IPS-18a (cell line): ENCODE data around the gene ZCCHC7.

Source experiments
- H3K27ac ChIP-seq: one replicate; pipeline ENCODE4 v1.5.1; 2013; ENCODE audit warnings: low read length
- H3K27me3 ChIP-seq: one replicate; pipeline ENCODE4 v1.6.1; 2013; ENCODE audit warnings: mild to moderate bottlenecking, low read length; ENCODE audit not compliant: control insufficient read depth, insufficient read depth
- H3K36me3 ChIP-seq: one replicate; pipeline ENCODE4 v1.6.1; 2013; ENCODE audit warnings: low read depth, low read length; ENCODE audit not compliant: control insufficient read depth
- H3K4me1 ChIP-seq: one replicate; pipeline ENCODE4 v1.6.1; 2013; ENCODE audit warnings: low read depth, low read length; ENCODE audit not compliant: control insufficient read depth
- H3K4me3 ChIP-seq: one replicate; pipeline ENCODE4 v1.5.1; 2013; ENCODE audit warnings: low read length
- H3K9ac ChIP-seq: one replicate; pipeline ENCODE4 v1.6.1; 2013; ENCODE audit warnings: mild to moderate bottlenecking, low read length, moderate library complexity
- H3K9me3 ChIP-seq: one replicate; pipeline ENCODE4 v1.6.1; 2013; ENCODE audit warnings: low read depth, low read length; ENCODE audit not compliant: control insufficient read depth

The ZCCHC7 gene

DNA sequence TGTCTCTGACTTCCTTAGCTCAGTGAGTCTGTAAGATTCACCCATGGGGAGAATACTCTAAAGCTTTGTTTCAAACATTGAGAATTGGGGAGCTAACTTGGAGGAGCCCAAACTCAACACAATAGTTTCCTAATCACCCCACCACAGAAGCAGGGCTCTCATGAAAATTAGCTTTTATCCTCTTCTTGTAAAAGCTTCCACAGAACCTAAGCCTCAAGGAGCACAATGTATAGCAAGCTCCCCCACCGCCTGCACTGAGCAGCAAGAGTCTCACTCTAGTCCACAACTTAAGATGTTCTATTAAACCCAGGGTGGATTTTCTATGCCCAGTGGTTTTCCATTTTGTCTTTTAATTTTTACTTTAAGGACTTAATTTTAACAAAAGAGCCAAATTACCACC, 253.2 kb downstream of the ZCCHC7 start:
- H3K4me3 ChIP-seq, result no peak overlapping the region
- no peaks in the 10 kb centered on the region for H3K36me3 ChIP-seq
- H3K9ac ChIP-seq, result no peak overlapping the region
- no peaks in the 10 kb centered on the region for H3K9me3 ChIP-seq
- H3K4me1 ChIP-seq, result no peaks in the 10 kb centered on the region
- H3K27me3 ChIP-seq, result no peaks in the 10 kb centered on the region
- no peak overlapping the region for H3K27ac ChIP-seq

- Histone ChIP-seq H3K27ac (no peak overlapping the region), H3K4me3 (no peak overlapping the region)
These were observed 254.5 kb downstream of the ZCCHC7 start for GRCh38 chr9:37374892-37375291.

DNA sequence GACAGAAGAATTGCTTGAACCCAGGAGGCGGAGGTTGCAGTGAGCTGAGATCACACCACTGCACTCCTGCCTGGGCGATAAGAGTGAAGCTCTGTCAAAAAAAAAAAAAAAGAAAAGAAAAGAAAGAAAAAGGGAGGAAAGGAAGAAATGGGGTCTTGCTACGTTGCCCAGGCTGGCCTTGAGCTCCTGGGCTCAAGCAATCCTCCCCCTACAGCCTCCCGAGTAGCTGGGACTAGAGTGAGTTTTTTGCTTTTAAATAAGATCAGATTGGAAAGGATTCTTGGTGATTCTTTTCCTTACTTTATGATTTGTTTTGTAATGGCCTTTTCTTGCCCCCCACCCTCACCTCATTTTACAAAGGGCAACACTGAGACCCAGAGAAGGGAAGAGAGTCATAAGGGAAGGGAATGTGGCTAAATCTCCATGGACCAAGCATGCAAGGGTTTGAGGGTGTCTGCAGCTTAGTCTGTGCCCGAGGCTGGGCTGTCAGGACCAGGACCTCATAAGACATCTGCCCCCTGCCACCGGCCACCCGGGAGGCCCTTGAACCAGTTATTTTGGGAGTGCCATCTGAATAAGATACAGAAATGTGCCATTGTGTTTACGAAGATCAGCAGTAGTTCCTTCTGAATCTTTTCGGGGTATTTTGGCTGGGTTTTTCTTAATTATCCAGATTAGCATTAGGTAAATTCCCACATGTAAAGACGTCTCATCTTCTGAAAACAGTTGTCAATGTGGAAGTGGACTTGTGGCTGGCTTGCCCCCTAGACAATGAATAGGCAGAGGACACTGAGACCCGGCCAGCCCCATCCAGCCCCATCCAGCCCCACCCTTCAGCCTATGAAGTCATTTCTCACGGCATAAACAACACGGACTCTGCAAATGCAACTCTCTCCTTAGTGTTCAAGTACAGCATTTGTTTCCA, 257.6 kb downstream of the ZCCHC7 start:
- H3K27ac ChIP-seq, result no peak overlapping the region

More at GRCh38 chr9:37374892-37375291, 254.5 kb downstream of the ZCCHC7 start:
- Histone ChIP-seq H3K4me1 (no peaks in the 10 kb centered on the region), H3K36me3 (no peaks in the 10 kb centered on the region), H3K27me3 (no peaks in the 10 kb centered on the region), H3K9ac (no peak overlapping the region), H3K9me3 (no peaks in the 10 kb centered on the region)

DNA sequence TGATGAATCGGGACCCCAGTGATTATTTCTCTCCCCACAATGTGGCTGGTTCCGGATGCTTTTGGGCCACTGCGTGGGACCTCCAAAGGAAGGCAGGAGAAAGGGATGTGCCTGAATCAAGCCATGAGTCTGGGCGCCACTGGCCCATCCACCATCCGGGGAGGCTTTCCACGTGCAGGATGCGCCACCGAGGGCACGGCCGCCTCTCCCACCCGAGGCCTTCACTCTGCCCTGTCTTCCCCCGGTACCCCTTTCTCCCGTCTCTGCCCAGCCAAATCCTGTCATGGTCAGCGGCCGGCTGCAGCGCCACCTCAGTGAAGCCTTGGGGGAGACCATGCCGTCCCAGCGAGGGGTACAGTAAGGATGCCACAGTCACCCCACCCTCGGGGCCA, 258.2 kb downstream of the ZCCHC7 start:
- H3K27me3 ChIP-seq, result no peaks in the 10 kb centered on the region
- H3K36me3 ChIP-seq, result no peaks in the 10 kb centered on the region
- no peak overlapping the region for H3K9ac ChIP-seq
- H3K9me3 ChIP-seq, result no peaks in the 10 kb centered on the region
- H3K27ac ChIP-seq, result no peak overlapping the region
- H3K4me1 ChIP-seq, result no peaks in the 10 kb centered on the region
- H3K4me3 ChIP-seq, result no peak overlapping the region

More for the DNA sequence above, 257.6 kb downstream of the ZCCHC7 start:
- no peak overlapping the region for H3K9ac ChIP-seq
- H3K27me3 ChIP-seq, result no peaks in the 10 kb centered on the region
- no peaks in the 10 kb centered on the region for H3K9me3 ChIP-seq
- H3K4me1 ChIP-seq, result no peaks in the 10 kb centered on the region
- H3K36me3 ChIP-seq, result no peaks in the 10 kb centered on the region
- no peak overlapping the region for H3K4me3 ChIP-seq

DNA sequence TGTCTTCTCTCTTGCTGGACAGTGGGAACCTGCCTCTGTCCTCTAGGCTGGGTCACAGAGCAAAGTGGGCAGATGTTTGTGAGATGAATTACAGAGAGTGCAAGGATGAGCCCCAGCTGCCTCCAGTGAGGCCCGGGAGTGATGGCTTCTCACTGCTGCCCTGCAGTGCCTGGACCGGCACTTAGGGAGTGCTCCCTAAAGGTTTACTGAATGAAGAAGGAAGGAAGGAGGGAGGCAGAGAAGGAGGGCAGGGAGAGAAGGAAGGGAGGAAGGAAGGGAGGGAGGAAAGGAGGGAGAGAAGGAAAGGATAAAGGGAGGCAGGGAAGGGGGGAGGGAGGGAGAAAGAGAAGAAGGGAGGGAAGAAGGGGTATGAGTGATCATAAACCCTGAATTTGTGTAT, 259.5 kb downstream of the ZCCHC7 start:
- Histone ChIP-seq H3K27ac (no peak overlapping the region), H3K4me3 (no peak overlapping the region), H3K4me1 (no peaks in the 10 kb centered on the region), H3K36me3 (no peaks in the 10 kb centered on the region), H3K9me3 (no peaks in the 10 kb centered on the region), H3K27me3 (no peaks in the 10 kb centered on the region), H3K9ac (no peak overlapping the region)

DNA sequence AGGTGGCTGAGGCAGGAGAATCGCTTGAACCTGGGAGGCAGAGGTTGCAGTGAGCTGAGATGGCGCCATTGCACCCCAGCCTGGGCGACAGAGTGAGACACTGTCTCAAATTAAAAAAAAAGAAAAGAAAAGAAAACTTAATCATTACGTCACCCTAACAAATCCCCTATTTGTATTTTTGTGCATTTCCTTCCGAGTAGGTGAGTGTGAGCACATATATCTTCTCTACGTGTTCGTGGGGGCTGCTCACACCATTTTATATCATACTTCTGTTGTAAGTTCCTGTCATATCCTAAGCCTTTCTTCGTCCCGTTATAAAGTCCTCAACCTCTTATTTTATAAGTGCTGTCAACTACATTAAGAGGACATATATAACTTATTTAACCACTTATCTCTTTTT, 260.2 kb downstream of the ZCCHC7 start:
- Histone ChIP-seq H3K36me3 (no peaks in the 10 kb centered on the region), H3K27ac (no peak overlapping the region), H3K9me3 (no peaks in the 10 kb centered on the region), H3K9ac (no peak overlapping the region), H3K27me3 (no peaks in the 10 kb centered on the region), H3K4me3 (no peak overlapping the region), H3K4me1 (no peaks in the 10 kb centered on the region)

DNA sequence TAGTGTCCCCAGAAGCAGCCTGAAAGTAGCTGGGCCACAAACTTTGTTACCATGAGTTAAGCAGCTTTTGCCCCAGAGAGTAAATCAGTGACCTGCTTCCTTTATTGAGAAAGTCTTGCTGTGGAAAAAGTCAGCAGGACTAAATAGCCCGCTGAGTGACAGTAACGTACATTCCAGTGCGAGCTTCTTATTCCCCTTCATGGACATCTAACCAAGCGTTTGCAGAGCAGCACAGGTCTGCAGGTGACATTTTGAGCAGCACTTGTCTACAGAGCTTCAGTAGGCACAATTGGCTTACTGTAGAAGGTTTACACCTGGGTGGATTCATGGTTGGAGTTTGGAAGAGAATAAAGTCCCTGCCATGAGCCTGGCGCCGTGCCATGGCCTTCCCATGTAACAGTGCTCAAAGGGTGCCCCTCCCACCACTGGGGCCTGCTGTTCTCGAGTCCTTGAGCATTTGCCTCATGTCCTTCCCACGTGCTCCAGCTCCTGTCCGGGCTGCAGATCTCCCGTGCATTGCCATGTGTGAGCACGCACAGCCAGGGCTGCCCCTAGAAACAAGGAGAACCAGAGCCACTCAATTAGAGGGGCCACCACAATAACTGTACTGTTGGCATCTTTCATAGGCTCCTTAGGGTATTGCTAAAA, 260.8 kb downstream of the ZCCHC7 start:
- Histone ChIP-seq H3K27ac (no peak overlapping the region), H3K9me3 (no peaks in the 10 kb centered on the region), H3K9ac (no peak overlapping the region), H3K4me3 (no peak overlapping the region), H3K27me3 (no peaks in the 10 kb centered on the region), H3K36me3 (no peaks in the 10 kb centered on the region), H3K4me1 (no peaks in the 10 kb centered on the region)

- H3K27me3 ChIP-seq, result no peaks in the 10 kb centered on the region
- H3K4me3 ChIP-seq, result no peak overlapping the region
- H3K9me3 ChIP-seq, result no peaks in the 10 kb centered on the region
- H3K27ac ChIP-seq, result no peak overlapping the region
- no peak overlapping the region for H3K9ac ChIP-seq
- no peaks in the 10 kb centered on the region for H3K4me1 ChIP-seq
- no peaks in the 10 kb centered on the region for H3K36me3 ChIP-seq
These were observed 262.0 kb downstream of the ZCCHC7 start for GRCh38 chr9:37382161-37382981.

DNA sequence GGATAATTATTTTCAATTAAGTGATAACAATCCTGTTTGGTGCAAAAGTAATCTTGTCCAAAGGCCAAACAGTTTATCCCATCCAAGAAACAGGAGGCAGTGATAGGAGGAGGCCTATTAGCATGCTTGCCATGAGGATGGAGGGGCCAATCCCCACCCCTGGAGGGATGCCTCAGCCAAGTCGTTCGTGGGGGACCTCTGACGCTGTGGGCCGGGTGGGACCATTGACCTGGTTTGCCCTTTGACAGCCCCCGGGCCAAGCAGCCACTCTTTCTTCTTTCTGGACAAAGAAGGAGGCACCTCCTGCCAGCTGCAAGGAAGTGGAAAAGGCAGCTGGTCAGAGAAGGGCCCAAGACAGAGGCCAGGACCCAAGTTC, 262.6 kb downstream of the ZCCHC7 start:
- Histone ChIP-seq H3K9me3 (no peaks in the 10 kb centered on the region), H3K27ac (no peak overlapping the region), H3K9ac (no peak overlapping the region), H3K4me1 (no peaks in the 10 kb centered on the region), H3K36me3 (no peaks in the 10 kb centered on the region), H3K27me3 (no peaks in the 10 kb centered on the region), H3K4me3 (no peak overlapping the region)

GRCh38 chr9:37383393-37383792, 263.0 kb downstream of the ZCCHC7 start:
- H3K9me3 ChIP-seq, result no peaks in the 10 kb centered on the region
- no peaks in the 10 kb centered on the region for H3K36me3 ChIP-seq
- no peaks in the 10 kb centered on the region for H3K27me3 ChIP-seq
- no peak overlapping the region for H3K9ac ChIP-seq
- H3K4me3 ChIP-seq, result no peak overlapping the region
- no peaks in the 10 kb centered on the region for H3K4me1 ChIP-seq
- H3K27ac ChIP-seq, result no peak overlapping the region

GRCh38 chr9:37383876-37384746, 263.7 kb downstream of the ZCCHC7 start:
- Histone ChIP-seq H3K27me3 (no peaks in the 10 kb centered on the region), H3K27ac (no peak overlapping the region), H3K4me3 (no peak overlapping the region), H3K9ac (no peak overlapping the region), H3K4me1 (no peaks in the 10 kb centered on the region), H3K36me3 (no peaks in the 10 kb centered on the region), H3K9me3 (no peaks in the 10 kb centered on the region)
